Kidney epithelial cell (primary cell): ENCODE measurements around the gene RAPGEF4. TPM values are rescaled to one million over a fixed set of nuclear protein-coding genes. Genes with fewer than 3 reads are reported as not detected.

ENCODE experiments used
- DNase-seq: peaks from one replicate; pipeline ENCODE4 v3.0.0-alpha.2; 2010; ENCODE audit warnings: low read depth
- H3K27me3 ChIP-seq: 2 replicates; pipeline ENCODE4 v1.6.0; 2011; ENCODE audit warnings: low read length; ENCODE audit not compliant: control insufficient read depth, insufficient read depth
- H3K36me3 ChIP-seq: 2 replicates; pipeline ENCODE4 v1.5.1; 2011; ENCODE audit warnings: low read length; ENCODE audit not compliant: control insufficient read depth, insufficient read depth
- H3K4me3 ChIP-seq: 2 replicates; pipeline ENCODE4 v1.5.1; 2011; ENCODE audit warnings: low read depth, mild to moderate bottlenecking, control low read depth, low read length
- CTCF ChIP-seq: IDR thresholded peaks from 2 replicates; pipeline ENCODE4 v1.5.1; 2011; ENCODE audit warnings: mild to moderate bottlenecking, moderate library complexity, low read length, control low read depth, inconsistent platforms; ENCODE audit not compliant: insufficient read depth, poor library complexity, severe bottlenecking
- total RNA-seq: library from RNA; depleted of rRNA; stranded (reverse); fragments of >200 nt; gene quantifications from 2 replicates; pipeline ENCODE4 v1.2.3, GENCODE V29; 2015

RAPGEF4 gene
- total RNA-seq, 1 donor from 2014 or later, result 0.71 TPM

GRCh38 chr2:172905937-172906811 lies 170.5 kb downstream of the RAPGEF4 start:
- no peaks in the 10 kb centered on the region for H3K27me3 ChIP-seq
- no peak for TF ChIP-seq CTCF

GRCh38 chr2:172908275-172908674 lies 172.6 kb downstream of the RAPGEF4 start:
- Histone ChIP-seq H3K27me3 (no peaks in the 10 kb centered on the region), H3K4me3 (no peak overlapping the region), H3K36me3 (no peaks in the 10 kb centered on the region)
- TF ChIP-seq CTCF, result no peak
- DNase-seq, result no peak

More at GRCh38 chr2:172905937-172906811, 170.5 kb downstream of the RAPGEF4 start:
- Histone ChIP-seq H3K36me3 (no peaks in the 10 kb centered on the region), H3K4me3 (no peak overlapping the region)
- no peak for DNase-seq

GRCh38 chr2:172909454-172909853 lies 173.8 kb downstream of the RAPGEF4 start:
- H3K36me3 ChIP-seq, result no peaks in the 10 kb centered on the region
- no peak for TF ChIP-seq CTCF
- H3K4me3 ChIP-seq, result no peak overlapping the region
- DNase-seq, result no peak
- no peaks in the 10 kb centered on the region for H3K27me3 ChIP-seq

- Histone ChIP-seq H3K4me3 (no peak overlapping the region), H3K27me3 (no peaks in the 10 kb centered on the region), H3K36me3 (no peaks in the 10 kb centered on the region)
- TF ChIP-seq CTCF, result no peak
- no peak for DNase-seq
These were observed 176.6 kb downstream of the RAPGEF4 start for GRCh38 chr2:172912266-172912665.

- no peaks in the 10 kb centered on the region for H3K27me3 ChIP-seq
- TF ChIP-seq CTCF, result no peak
- H3K36me3 ChIP-seq, result no peaks in the 10 kb centered on the region
- H3K4me3 ChIP-seq, result no peak overlapping the region
- no peak for DNase-seq
These were observed 178.8 kb downstream of the RAPGEF4 start for GRCh38 chr2:172914341-172915008.
